ENCODE data around the gene AFAP1.

Gene AFAP1

DNA sequence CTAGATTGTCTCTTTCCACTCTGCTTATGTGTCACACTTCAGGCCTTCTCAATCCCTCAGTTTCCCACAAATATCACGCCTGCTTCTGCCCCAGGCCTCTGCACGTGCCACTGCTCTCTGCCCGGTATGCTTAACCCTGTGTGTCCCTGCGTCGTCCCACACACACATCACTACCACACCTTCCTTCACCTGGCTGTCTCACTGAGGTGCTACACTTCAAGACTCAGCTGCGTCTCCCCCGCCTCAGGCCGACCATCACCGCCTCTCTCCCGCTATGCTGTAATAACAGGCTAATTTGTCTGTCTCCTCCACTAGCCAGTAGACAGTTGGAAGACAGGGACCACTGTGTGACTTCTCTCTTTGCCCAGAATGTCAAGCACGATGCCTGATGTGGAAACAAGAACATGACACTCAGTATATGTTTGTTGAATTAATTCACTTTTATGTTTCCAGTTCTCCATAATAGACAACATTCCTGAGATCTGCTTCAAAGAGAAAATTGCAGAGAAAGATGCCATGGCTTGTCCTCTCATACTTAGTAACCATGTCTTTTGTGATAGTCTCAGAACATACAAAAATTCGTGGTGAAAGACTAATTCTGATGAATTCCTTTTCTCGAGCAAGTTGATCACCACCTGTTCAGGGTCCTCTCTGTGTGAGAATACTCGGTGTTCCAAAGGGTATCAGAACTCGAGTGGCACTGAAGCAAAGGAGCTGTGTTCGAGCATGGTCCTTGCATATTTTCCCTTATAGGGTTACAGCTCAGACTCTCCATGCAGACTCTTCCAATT, 54.2 kb downstream of the AFAP1 start:
- no peak overlapping the region for H3K27ac ChIP-seq
- TF ChIP-seq, protein P1, sequence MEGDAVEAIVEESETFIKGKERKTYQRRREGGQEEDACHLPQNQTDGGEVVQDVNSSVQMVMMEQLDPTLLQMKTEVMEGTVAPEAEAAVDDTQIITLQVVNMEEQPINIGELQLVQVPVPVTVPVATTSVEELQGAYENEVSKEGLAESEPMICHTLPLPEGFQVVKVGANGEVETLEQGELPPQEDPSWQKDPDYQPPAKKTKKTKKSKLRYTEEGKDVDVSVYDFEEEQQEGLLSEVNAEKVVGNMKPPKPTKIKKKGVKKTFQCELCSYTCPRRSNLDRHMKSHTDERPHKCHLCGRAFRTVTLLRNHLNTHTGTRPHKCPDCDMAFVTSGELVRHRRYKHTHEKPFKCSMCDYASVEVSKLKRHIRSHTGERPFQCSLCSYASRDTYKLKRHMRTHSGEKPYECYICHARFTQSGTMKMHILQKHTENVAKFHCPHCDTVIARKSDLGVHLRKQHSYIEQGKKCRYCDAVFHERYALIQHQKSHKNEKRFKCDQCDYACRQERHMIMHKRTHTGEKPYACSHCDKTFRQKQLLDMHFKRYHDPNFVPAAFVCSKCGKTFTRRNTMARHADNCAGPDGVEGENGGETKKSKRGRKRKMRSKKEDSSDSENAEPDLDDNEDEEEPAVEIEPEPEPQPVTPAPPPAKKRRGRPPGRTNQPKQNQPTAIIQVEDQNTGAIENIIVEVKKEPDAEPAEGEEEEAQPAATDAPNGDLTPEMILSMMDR (conservative IDR thresholded peaks at IDR 0.05; ENCODE audit: low read depth) = no peak
- ChIA-PET POLR2A (ENCODE audit: low non-redundant PET) (no interaction called here), CTCF (no interaction called here)
- DNase-seq (ENCODE audit: low spot score) = no peak

DNA sequence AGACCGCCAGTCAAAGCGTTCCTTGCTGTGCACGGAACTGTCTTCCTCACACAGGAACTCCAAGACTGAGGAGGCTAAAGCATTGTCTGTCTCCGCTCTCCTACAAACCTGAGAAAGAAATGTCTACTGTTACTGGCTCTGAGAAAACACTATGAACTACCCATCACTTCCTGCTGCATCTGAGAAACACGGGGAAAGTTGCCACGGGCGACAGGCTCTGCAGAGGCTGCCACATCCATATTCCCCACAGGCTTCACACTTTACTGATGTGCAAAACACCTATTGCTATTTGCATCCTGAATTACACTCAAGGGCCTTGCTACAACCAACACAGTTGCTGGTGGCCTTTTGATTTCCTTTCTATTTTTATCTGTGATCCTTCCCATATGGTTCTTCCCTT, 59.0 kb downstream of the AFAP1 start:
- DNase-seq (ENCODE audit: low spot score) = no peak
- ChIA-PET CTCF (no interaction called here), POLR2A (ENCODE audit: low non-redundant PET) (no interaction called here)
- peak overlapping the region; percentile 65 for H3K27ac ChIP-seq
- TF ChIP-seq, protein P1 (conservative IDR thresholded peaks at IDR 0.05; ENCODE audit: low read depth) = no peak

GRCh38 chr4:7879127-7879526, 60.5 kb downstream of the AFAP1 start:
- H3K27ac ChIP-seq = peak overlapping the region; percentile 65
- DNase-seq (ENCODE audit: low spot score) = no peak
- ChIA-PET POLR2A (ENCODE audit: low non-redundant PET) (no interaction called here), CTCF (no interaction called here)
- TF ChIP-seq, protein P1 (conservative IDR thresholded peaks at IDR 0.05; ENCODE audit: low read depth) = no peak

DNA sequence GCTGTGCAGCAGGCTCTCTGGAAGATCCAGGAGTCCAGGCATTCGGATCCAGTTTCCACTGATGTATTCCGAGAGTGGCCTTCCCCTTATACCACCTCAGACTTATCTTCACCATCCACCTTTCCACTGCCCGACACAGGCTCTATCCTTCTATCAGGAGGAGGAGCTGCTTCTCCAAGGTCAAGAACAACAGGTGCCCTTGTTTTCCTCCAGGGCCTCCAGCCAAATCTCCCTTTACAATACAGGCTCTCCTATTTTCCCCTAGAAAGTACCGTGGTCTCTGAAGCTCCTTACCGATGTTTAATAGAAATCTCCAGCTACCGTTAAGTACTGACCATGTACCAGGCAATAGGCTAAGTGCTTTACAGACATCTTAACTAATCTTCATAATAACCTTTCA, 61.3 kb downstream of the AFAP1 start:
- H3K27ac ChIP-seq = no peak overlapping the region
- TF ChIP-seq, protein P1 (conservative IDR thresholded peaks at IDR 0.05; ENCODE audit: low read depth) = no peak
- DNase-seq (ENCODE audit: low spot score) = no peak
- POLR2A ChIA-PET (ENCODE audit: low non-redundant PET) = no interaction called here
- CTCF ChIA-PET = interaction anchor here (0.7 kb wide), 1 partner anchor 34 kb away, joined by 3 read pairs; no protein-coding TSS in a partner anchor

- TF ChIP-seq, protein P1 (conservative IDR thresholded peaks at IDR 0.05; ENCODE audit: low read depth) = no peak
- no peak overlapping the region for H3K27ac ChIP-seq
- ChIA-PET POLR2A (ENCODE audit: low non-redundant PET) (no interaction called here), CTCF (interaction anchor here (0.6 kb wide), 2 partner anchors 11 to 209 kb away, joined by 3 read pairs; no protein-coding TSS in a partner anchor)
- no peak for DNase-seq (ENCODE audit: low spot score)
Observed at GRCh38 chr4:7877176-7877575, 62.5 kb downstream of the AFAP1 start.

GRCh38 chr4:7876201-7876875, 63.3 kb downstream of the AFAP1 start:
- DNase-seq (ENCODE audit: low spot score) = no peak
- TF ChIP-seq, protein P1 (conservative IDR thresholded peaks at IDR 0.05; ENCODE audit: low read depth) = no peak
- peak overlapping the region; percentile 25; the same call in 1 of the 2 replicates for H3K27ac ChIP-seq
- CTCF ChIA-PET = interaction anchor here (0.6 kb wide), 1 partner anchor 12 kb away, joined by 3 read pairs; no protein-coding TSS in a partner anchor
- POLR2A ChIA-PET (ENCODE audit: low non-redundant PET) = no interaction called here

All from RWPE1 (cell line).